Measurements from ENCODE around the gene CHPF. TPM values are rescaled to one million over a fixed set of nuclear protein-coding genes. Genes with fewer than 3 reads are reported as not detected.

The CHPF gene
- total RNA-seq, 1 donor from 2014 or later = 151 TPM

- peaks cover 3% of the 10 kb centered on the region for H3K27me3 ChIP-seq (ENCODE audit: insufficient read depth, low read length)
- Mint-ChIP-seq H3K4me3 (ENCODE audit: unreplicated experiment) (peak within 1 kb of the TSS; percentile 79), H3K27ac (ENCODE audit: unreplicated experiment) (peak within 1 kb of the TSS; percentile 59), H3K4me1 (ENCODE audit: low read depth, unreplicated experiment) (peaks cover 4% of the 10 kb centered on the region), H3K36me3 (ENCODE audit: low read depth, unreplicated experiment) (peaks cover 13% of the 10 kb centered on the region), H3K9me3 (ENCODE audit: unreplicated experiment) (no peaks in the 10 kb centered on the region), H3K27me3 (ENCODE audit: low read depth, unreplicated experiment) (no peaks in the 10 kb centered on the region)
- H3K4me1 ChIP-seq (ENCODE audit: insufficient read depth, low read length) = peaks cover 17% of the 10 kb centered on the region
- FAIRE-seq (no peak), DNase-seq (ENCODE audit: low read depth) (peak; percentile 67)
- peak within 1 kb of the TSS; percentile 89 for H3K4me2 ChIP-seq (ENCODE audit: low read length)
- no peaks in the 10 kb centered on the region for H3K9me3 ChIP-seq (ENCODE audit: insufficient read depth, low read depth, low read length)
- TF ChIP-seq CTCF (IDR thresholded peaks at IDR 0.05; ENCODE audit: insufficient read depth, low read depth, low read length) = no peak
- no peak for TF ChIP-seq EZH2 (IDR thresholded peaks at IDR 0.05; ENCODE audit: insufficient read depth, low read length)
- H3K79me2 ChIP-seq (ENCODE audit: insufficient read depth, low read length) = peaks cover 10% of the 10 kb centered on the region
- H2AFZ ChIP-seq (ENCODE audit: low read depth, low read length) = peak within 1 kb of the TSS; percentile 80
- H3K27ac ChIP-seq (ENCODE audit: low read depth, low read length) = peak within 1 kb of the TSS; percentile 47
- peak within 1 kb of the TSS; percentile 82 for H3K9ac ChIP-seq (ENCODE audit: low read length)
- peaks cover 15% of the 10 kb centered on the region for H4K20me1 ChIP-seq (ENCODE audit: insufficient read depth, low read length)
- peaks cover 8% of the 10 kb centered on the region for H3K36me3 ChIP-seq (ENCODE audit: insufficient read depth, low read length)
- peak within 1 kb of the TSS; percentile 60 for H3K4me3 ChIP-seq (ENCODE audit: insufficient read depth, low read depth, low read length)
Observed at GRCh38 chr2:219571311-219572236, 28.0 kb upstream of the CHPF start, which contains the start of gene OBSL1. Gene OBSL1, minus strand, starts transcription at chr2:219571539. Its CDS starts 307 bp downstream, at chr2:219571232.

GRCh38 chr2:219570924-219571310, 27.3 kb upstream of the CHPF start:
- H3K79me2 ChIP-seq (ENCODE audit: insufficient read depth, low read length) = peaks cover 10% of the 10 kb centered on the region
- Mint-ChIP-seq H3K9me3 (ENCODE audit: unreplicated experiment) (no peaks in the 10 kb centered on the region), H3K4me1 (ENCODE audit: low read depth, unreplicated experiment) (peaks cover 4% of the 10 kb centered on the region), H3K27me3 (ENCODE audit: low read depth, unreplicated experiment) (no peaks in the 10 kb centered on the region), H3K4me3 (ENCODE audit: unreplicated experiment) (no peak overlapping the region), H3K27ac (ENCODE audit: unreplicated experiment) (no peak overlapping the region), H3K36me3 (ENCODE audit: low read depth, unreplicated experiment) (peaks cover 17% of the 10 kb centered on the region)
- H3K4me1 ChIP-seq (ENCODE audit: insufficient read depth, low read length) = peaks cover 15% of the 10 kb centered on the region
- no peaks in the 10 kb centered on the region for H3K27me3 ChIP-seq (ENCODE audit: insufficient read depth, low read length)
- peaks cover 8% of the 10 kb centered on the region for H3K36me3 ChIP-seq (ENCODE audit: insufficient read depth, low read length)
- peak overlapping the region; percentile 89 for H3K4me2 ChIP-seq (ENCODE audit: low read length)
- no peak for FAIRE-seq
- no peaks in the 10 kb centered on the region for H3K9me3 ChIP-seq (ENCODE audit: insufficient read depth, low read depth, low read length)
- DNase-seq (ENCODE audit: low read depth) = peak; percentile 13
- H2AFZ ChIP-seq (ENCODE audit: low read depth, low read length) = peak overlapping the region; percentile 80
- peaks cover 15% of the 10 kb centered on the region for H4K20me1 ChIP-seq (ENCODE audit: insufficient read depth, low read length)
- H3K9ac ChIP-seq (ENCODE audit: low read length) = peak overlapping the region; percentile 82
- H3K27ac ChIP-seq (ENCODE audit: low read depth, low read length) = peak overlapping the region; percentile 47
- peak overlapping the region; percentile 60 for H3K4me3 ChIP-seq (ENCODE audit: insufficient read depth, low read depth, low read length)
- TF ChIP-seq CTCF (IDR thresholded peaks at IDR 0.05; ENCODE audit: insufficient read depth, low read depth, low read length) = no peak

All from astrocyte (in vitro differentiated cells and primary cell).